Type B pancreatic cell (in vitro differentiated cells): ENCODE results near the gene NUP188. TPM values are rescaled to one million over a fixed set of nuclear protein-coding genes. Genes with fewer than 3 reads are reported as not detected.

Source experiments
- DNase-seq: peaks from one replicate; pipeline ENCODE4 v3.0.0; 2021; ENCODE audit warnings: mixed read lengths; ENCODE audit not compliant: unreplicated experiment; ENCODE audit errors: extremely low spot score
- H3K27ac Mint-ChIP-seq: 2 replicates; pipeline ENCODE4 v1.8.0; 2021; ENCODE audit warnings: mild to moderate bottlenecking, mixed read lengths
- H3K27me3 Mint-ChIP-seq: 2 replicates; pipeline ENCODE4 v1.8.0; 2021; ENCODE audit warnings: mixed read lengths
- H3K36me3 Mint-ChIP-seq: 2 replicates; pipeline ENCODE4 v1.8.0; 2021; ENCODE audit warnings: mixed read lengths
- H3K4me1 Mint-ChIP-seq: one replicate; pipeline ENCODE4 v1.8.0; 2021; ENCODE audit warnings: mixed read lengths; ENCODE audit not compliant: unreplicated experiment
- H3K4me3 Mint-ChIP-seq: 2 replicates; pipeline ENCODE4 v1.8.0; 2021; ENCODE audit warnings: mild to moderate bottlenecking, mixed read lengths
- H3K9me3 Mint-ChIP-seq: 2 replicates; pipeline ENCODE4 v1.8.0; 2021; ENCODE audit warnings: mixed read lengths
- total RNA-seq: library from RNA; stranded (reverse); gene quantifications from 2 replicates; pipeline ENCODE4 v1.2.1, GENCODE V29; 2021; ENCODE audit warnings: low replicate concordance
- TF ChIP-seq, protein P1 (sequence below): fragments of 200-600 bp; sonication (generic); conservative IDR thresholded peaks from 2 replicates; pipeline ENCODE4 v1.5.0; 2021; ENCODE audit warnings: antibody characterized with exemption, mild to moderate bottlenecking

NUP188 gene
- total RNA-seq, 1 donor from 2014 or later: 63.7 TPM

DNA sequence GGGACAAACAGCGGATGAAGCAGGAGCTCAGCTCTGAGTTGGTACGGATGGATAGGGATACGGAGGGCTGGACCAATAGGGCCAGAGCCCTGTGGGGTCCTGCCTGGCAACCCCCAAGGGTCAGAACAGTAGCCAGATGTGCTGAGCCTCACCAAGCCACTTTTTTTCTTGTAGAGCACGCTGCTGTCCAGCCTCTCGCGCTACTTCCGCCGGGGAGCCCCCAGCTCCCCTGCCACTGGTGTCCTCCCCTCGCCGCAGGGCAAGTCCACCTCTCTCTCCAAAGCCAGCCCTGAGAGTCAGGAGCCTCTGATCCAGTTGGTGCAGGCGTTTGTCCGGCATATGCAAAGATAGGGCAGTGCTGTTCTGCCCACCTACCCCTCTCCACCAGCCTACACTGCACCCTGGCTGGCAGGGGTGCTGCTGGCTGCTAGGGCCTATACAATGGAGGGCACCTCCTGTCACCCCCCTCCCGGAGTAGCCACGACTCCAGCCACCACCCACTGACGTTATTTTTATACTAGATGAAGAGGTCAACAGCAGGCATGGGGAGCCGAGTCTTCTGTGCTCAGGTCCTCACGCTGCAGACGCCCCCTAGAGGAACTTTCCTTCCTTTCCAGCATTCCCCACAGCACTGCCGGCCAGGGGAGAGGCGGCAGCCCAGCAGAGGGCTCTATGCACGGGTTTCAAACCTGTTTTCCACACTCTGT, 59.0 kb downstream of the NUP188 start:
- Mint-ChIP-seq H3K27ac (peak overlapping the region; percentile 84), H3K4me3 (no peak overlapping the region), H3K9me3 (no peaks in the 10 kb centered on the region), H3K27me3 (no peaks in the 10 kb centered on the region), H3K36me3 (no peaks in the 10 kb centered on the region), H3K4me1 (no peaks in the 10 kb centered on the region)
- DNase-seq: peak; percentile 79
- TF ChIP-seq, protein P1, sequence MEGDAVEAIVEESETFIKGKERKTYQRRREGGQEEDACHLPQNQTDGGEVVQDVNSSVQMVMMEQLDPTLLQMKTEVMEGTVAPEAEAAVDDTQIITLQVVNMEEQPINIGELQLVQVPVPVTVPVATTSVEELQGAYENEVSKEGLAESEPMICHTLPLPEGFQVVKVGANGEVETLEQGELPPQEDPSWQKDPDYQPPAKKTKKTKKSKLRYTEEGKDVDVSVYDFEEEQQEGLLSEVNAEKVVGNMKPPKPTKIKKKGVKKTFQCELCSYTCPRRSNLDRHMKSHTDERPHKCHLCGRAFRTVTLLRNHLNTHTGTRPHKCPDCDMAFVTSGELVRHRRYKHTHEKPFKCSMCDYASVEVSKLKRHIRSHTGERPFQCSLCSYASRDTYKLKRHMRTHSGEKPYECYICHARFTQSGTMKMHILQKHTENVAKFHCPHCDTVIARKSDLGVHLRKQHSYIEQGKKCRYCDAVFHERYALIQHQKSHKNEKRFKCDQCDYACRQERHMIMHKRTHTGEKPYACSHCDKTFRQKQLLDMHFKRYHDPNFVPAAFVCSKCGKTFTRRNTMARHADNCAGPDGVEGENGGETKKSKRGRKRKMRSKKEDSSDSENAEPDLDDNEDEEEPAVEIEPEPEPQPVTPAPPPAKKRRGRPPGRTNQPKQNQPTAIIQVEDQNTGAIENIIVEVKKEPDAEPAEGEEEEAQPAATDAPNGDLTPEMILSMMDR: peak; percentile 88

DNA sequence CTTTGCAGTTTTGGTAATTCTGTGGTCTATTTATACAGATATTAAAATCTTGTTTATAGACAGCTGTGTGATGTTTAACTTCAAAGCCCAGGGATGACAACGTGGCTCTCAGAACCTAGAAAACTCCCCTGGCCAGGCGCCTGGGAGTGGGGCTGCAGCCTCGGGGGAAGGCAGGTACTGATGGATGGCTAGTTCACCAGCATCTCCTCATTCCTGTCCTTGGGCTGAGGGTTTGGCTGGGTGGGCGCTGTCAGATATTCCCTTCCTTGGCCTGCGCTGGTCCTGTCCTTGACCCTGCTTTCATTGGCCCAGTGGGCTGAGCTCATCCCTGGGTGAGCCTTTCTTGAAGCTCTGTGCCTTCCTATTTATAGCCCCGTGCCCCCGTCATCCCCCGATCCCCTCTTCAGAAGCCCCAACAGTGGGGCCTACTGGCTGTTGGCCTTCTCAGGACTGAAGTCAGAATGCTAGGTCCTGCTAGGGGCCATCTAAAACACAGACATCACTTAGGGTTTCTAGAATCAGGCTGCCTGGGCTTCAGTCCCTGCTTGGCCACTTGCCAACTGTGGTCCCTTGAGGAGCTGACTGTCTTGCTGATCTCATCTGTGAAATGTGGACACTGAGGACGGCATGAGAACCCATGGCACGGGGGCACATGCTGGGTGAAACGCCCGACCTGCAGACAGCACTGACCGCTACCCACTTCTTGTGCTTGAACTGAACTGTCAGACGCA, 59.7 kb downstream of the NUP188 start:
- Mint-ChIP-seq H3K27me3 (no peaks in the 10 kb centered on the region), H3K27ac (peak overlapping the region; percentile 84), H3K4me1 (no peaks in the 10 kb centered on the region), H3K9me3 (no peaks in the 10 kb centered on the region), H3K36me3 (no peaks in the 10 kb centered on the region), H3K4me3 (peak overlapping the region; percentile 22)
- TF ChIP-seq, protein P1: no peak
- no peak for DNase-seq

DNA sequence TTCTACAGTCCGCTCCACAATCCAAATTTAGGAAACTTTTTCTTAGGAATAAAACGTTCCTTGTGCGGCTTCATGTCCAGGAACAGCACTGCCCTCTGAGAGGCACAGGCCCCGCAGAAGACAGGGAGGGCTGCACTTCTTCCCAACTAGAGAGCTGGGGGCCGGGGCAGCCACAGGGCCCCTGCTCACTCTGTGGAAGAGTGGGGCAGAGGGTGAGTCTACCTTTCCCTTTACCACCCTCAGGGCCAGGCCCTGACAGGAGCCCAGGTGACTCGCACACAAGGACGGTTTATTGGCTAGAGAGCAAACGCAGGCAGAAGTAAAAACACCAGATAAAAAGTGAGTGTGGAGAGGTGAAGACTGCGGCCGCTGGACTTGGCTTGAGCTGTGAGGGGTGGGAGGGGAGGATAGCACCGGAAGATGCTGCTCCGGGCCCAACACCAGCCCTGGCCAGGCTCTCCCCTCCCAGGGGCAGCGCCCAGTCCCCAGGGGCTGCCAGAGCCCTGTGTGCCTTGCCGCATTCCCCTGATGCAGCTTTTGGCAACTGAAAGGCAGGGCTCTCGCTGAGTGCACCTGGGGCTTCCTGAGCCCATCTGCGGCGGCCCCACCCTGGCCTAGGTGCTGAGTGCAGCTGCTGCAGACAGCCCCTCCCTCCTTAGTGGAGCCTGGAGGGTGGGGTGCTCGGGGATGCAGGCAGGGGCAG, 60.4 kb downstream of the NUP188 start:
- TF ChIP-seq, protein P1: no peak
- Mint-ChIP-seq H3K36me3 (no peaks in the 10 kb centered on the region), H3K9me3 (no peaks in the 10 kb centered on the region), H3K4me1 (no peaks in the 10 kb centered on the region), H3K27ac (peak overlapping the region; percentile 50), H3K4me3 (peak overlapping the region; percentile 22), H3K27me3 (no peaks in the 10 kb centered on the region)
- no peak for DNase-seq

DNA sequence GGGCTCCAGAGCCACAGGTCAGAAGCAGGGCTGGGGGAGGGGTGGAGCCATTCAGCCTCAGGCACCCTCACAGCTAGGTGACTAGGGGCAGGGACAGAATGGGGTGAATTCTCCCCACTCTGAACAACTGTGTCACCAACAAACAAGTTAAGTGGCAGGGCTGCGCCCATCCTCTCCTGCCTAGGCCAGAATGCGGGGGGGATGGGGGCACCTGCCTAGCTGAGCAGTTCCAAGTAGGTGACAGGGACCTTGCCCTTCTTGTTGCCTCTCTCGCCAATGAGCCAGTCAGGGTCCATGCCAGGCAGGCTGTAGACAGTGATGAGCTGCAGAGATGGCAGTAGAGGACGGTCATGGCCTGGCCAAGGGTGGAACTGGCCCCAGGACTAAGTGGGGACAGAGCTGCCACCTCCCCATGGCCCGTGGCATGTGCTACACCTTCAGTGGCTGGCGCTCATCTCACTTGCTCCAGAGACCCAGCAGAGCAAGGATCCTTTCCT, 61.0 kb downstream of the NUP188 start:
- no peak for DNase-seq
- Mint-ChIP-seq H3K27ac (no peak overlapping the region), H3K27me3 (no peaks in the 10 kb centered on the region), H3K9me3 (no peaks in the 10 kb centered on the region), H3K36me3 (no peaks in the 10 kb centered on the region), H3K4me3 (no peak overlapping the region), H3K4me1 (no peaks in the 10 kb centered on the region)
- TF ChIP-seq, protein P1: no peak

DNA sequence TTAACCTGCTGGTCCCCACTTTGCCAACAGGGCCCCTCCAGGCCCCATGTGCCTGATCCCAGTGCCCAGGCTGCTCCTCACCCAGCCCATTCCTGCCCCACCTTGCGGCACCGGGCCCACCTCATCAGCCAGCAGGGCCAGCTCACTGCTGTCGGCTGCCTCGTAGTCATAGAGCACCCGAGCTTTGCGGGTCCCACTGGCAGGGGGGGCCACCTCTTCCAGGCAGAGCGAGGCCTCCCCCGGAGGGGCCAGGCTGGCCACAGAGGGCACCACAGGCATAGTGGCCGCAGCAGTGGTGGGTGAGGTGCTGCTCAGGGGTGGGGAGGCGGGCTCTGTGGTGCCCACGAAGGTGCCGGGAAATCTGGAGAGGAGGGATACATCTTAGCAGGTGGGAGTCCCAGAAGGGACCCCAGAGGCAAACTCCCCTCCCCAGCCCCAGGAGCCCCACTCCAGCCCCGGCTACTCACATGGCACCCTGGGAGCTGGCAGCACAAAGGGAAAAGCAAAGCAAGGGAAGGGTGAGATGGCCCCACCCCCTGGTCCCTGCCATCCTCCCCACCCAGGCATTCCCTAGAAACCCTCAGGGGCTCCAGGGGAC, 61.6 kb downstream of the NUP188 start:
- TF ChIP-seq, protein P1: no peak
- Mint-ChIP-seq H3K27me3 (no peaks in the 10 kb centered on the region), H3K36me3 (no peaks in the 10 kb centered on the region), H3K4me1 (no peaks in the 10 kb centered on the region), H3K27ac (no peak overlapping the region), H3K9me3 (no peaks in the 10 kb centered on the region), H3K4me3 (no peak overlapping the region)
- no peak for DNase-seq
